Mesothelial cell of epicardium (in vitro differentiated cells): ENCODE results near the gene OR51E2. TPM values are rescaled to one million over a fixed set of nuclear protein-coding genes. Genes with fewer than 3 reads are reported as not detected.

Experiments used
- DNase-seq, 2 experiments: peaks; one replicate each; pipeline ENCODE4 v3.0.0; 2021; ENCODE audit warnings: low spot score in 2 of 2; ENCODE audit not compliant: unreplicated experiment in 2 of 2
- H3K27ac Mint-ChIP-seq: 2 replicates; pipeline ENCODE4 v1.8.0; 2021; ENCODE audit warnings: mixed read lengths
- H3K27me3 Mint-ChIP-seq: 2 replicates; pipeline ENCODE4 v1.8.0; 2021; ENCODE audit warnings: low read depth, mixed read lengths
- H3K36me3 Mint-ChIP-seq: 2 replicates; pipeline ENCODE4 v1.8.0; 2021; ENCODE audit warnings: mixed read lengths
- H3K4me1 Mint-ChIP-seq: 2 replicates; pipeline ENCODE4 v1.8.0; 2021; ENCODE audit warnings: mixed read lengths
- H3K4me3 Mint-ChIP-seq: 2 replicates; pipeline ENCODE4 v1.8.0; 2021; ENCODE audit warnings: mild to moderate bottlenecking, moderate library complexity, mixed read lengths
- H3K9me3 Mint-ChIP-seq: 2 replicates; pipeline ENCODE4 v1.8.0; 2021; ENCODE audit warnings: mixed read lengths
- CTCF ChIP-seq: fragments of 200-600 bp; sonication (generic); IDR thresholded peaks from one replicate; pipeline ENCODE4 v1.5.0; 2021; ENCODE audit warnings: antibody characterized with exemption; ENCODE audit not compliant: unreplicated experiment
- total RNA-seq: library from RNA; stranded (reverse); gene quantifications from 3 replicates; pipeline ENCODE4 v1.2.1, GENCODE V29; 2021

OR51E2 gene
- total RNA-seq, 1 donor from 2014 or later = 0.11 TPM

- no peaks in the 10 kb centered on the region for H3K36me3 Mint-ChIP-seq
- no peak for TF ChIP-seq CTCF
- H3K27ac Mint-ChIP-seq = peak overlapping the region; percentile 5
- H3K4me3 Mint-ChIP-seq = no peak overlapping the region
- DNase-seq = no peak
- peaks cover 8% of the 10 kb centered on the region for H3K27me3 Mint-ChIP-seq
- peaks cover 17% of the 10 kb centered on the region for H3K4me1 Mint-ChIP-seq
- H3K9me3 Mint-ChIP-seq = no peaks in the 10 kb centered on the region
Measured at GRCh38 chr11:4704790-4705334, 7.2 kb upstream of the OR51E2 start.

GRCh38 chr11:4704054-4704789 is 6.6 kb upstream of the OR51E2 start, which contains the start of gene MMP26:
Gene MMP26, plus strand, starts transcription at chr11:4704784.
- peaks cover 3% of the 10 kb centered on the region for H3K27me3 Mint-ChIP-seq
- H3K4me1 Mint-ChIP-seq = peaks cover 17% of the 10 kb centered on the region
- DNase-seq = no peak
- no peak within 1 kb of the TSS for H3K4me3 Mint-ChIP-seq
- TF ChIP-seq CTCF = no peak
- no peaks in the 10 kb centered on the region for H3K36me3 Mint-ChIP-seq
- no peaks in the 10 kb centered on the region for H3K9me3 Mint-ChIP-seq
- H3K27ac Mint-ChIP-seq = peak within 1 kb of the TSS; percentile 5

GRCh38 chr11:4700436-4700820 is 2.8 kb upstream of the OR51E2 start:
- no peak for DNase-seq
- Mint-ChIP-seq H3K27ac (no peak overlapping the region), H3K9me3 (no peaks in the 10 kb centered on the region), H3K36me3 (no peaks in the 10 kb centered on the region), H3K4me1 (peaks cover 17% of the 10 kb centered on the region), H3K4me3 (no peak overlapping the region), H3K27me3 (no peaks in the 10 kb centered on the region)
- TF ChIP-seq CTCF = no peak

GRCh38 chr11:4699697-4700435 is 2.2 kb upstream of the OR51E2 start:
- Mint-ChIP-seq H3K27me3 (no peaks in the 10 kb centered on the region), H3K9me3 (no peaks in the 10 kb centered on the region), H3K27ac (no peak overlapping the region), H3K4me1 (peaks cover 17% of the 10 kb centered on the region), H3K4me3 (no peak overlapping the region), H3K36me3 (no peaks in the 10 kb centered on the region)
- no peak for DNase-seq
- TF ChIP-seq CTCF = no peak

GRCh38 chr11:4695442-4695841 is 2.2 kb downstream of the OR51E2 start:
- no peak for DNase-seq
- Mint-ChIP-seq H3K4me1 (no peaks in the 10 kb centered on the region), H3K36me3 (no peaks in the 10 kb centered on the region), H3K9me3 (no peaks in the 10 kb centered on the region), H3K4me3 (no peak overlapping the region), H3K27me3 (peaks cover 7% of the 10 kb centered on the region), H3K27ac (no peak overlapping the region)
- TF ChIP-seq CTCF = no peak
